IPS DF 6.9 (cell line): Measurements from ENCODE around the gene TLR7.

Source experiments
- DNase-seq: peaks from one replicate; pipeline ENCODE4 v3.0.0-alpha.2; 2013; ENCODE audit warnings: low read depth, low spot score
- H3K27ac ChIP-seq: one replicate; pipeline ENCODE4 v1.5.1; 2013; ENCODE audit warnings: low read length, control low read depth
- H3K27me3 ChIP-seq: 2 replicates; pipeline ENCODE4 v1.6.1; 2013; ENCODE audit warnings: mild to moderate bottlenecking, low read length; ENCODE audit not compliant: control insufficient read depth, insufficient read depth
- H3K36me3 ChIP-seq: 2 replicates; pipeline ENCODE4 v1.6.1; 2013; ENCODE audit warnings: low read length; ENCODE audit not compliant: control insufficient read depth, insufficient read depth
- H3K4me1 ChIP-seq: 2 replicates; pipeline ENCODE4 v1.6.1; 2013; ENCODE audit warnings: low read length; ENCODE audit not compliant: control insufficient read depth, insufficient read depth
- H3K4me3 ChIP-seq: 2 replicates; pipeline ENCODE4 v1.5.1; 2013; ENCODE audit warnings: mild to moderate bottlenecking, low read length
- H3K9me3 ChIP-seq: 2 replicates; pipeline ENCODE4 v1.6.1; 2013; ENCODE audit warnings: low read length, inconsistent platforms; ENCODE audit not compliant: control insufficient read depth, insufficient read depth
- WGBS: extraction: QIAGEN DNeasy Blood & Tissue Kit; methylation state at CpG from one replicate; pipeline ENCODE4 v1.1.7; 2013; ENCODE audit warnings: mixed read lengths, missing lambda C conversion rate; ENCODE audit not compliant: insufficient read length, insufficient coverage; 5-methylcytosine and 5-hydroxymethylcytosine counted together

TLR7 gene

GRCh38 chrX:12887767-12888166 lies 20.9 kb downstream of the TLR7 start:
- no peaks in the 10 kb centered on the region for H3K36me3 ChIP-seq
- no peaks in the 10 kb centered on the region for H3K27me3 ChIP-seq
- no CpG with 5 or more reads among the region's 3 CpGs for WGBS
- DNase-seq: no peak
- no peaks in the 10 kb centered on the region for H3K4me1 ChIP-seq
- H3K9me3 ChIP-seq: no peaks in the 10 kb centered on the region
- H3K27ac ChIP-seq: no peak overlapping the region
- no peak overlapping the region for H3K4me3 ChIP-seq

DNA sequence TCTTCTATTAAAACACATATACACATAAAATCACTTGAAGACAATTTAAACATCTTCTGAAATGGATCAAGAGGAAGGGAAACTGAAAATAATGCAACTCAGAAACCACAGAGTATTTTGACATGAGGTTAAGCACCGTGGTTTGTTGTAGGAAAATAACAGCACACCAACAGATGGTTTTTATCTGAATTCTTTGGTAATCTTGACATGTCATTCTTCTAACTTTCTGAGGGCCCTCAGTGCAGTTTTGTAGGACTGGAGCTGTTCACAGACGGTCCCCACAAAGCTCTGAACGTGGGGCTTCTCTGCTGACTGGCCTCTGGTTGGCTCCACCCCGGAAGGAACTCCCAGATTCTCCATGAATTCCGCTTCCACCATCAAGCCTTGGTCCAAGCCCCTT lies 23.6 kb downstream of the TLR7 start:
- Histone ChIP-seq H3K27me3 (no peaks in the 10 kb centered on the region), H3K9me3 (no peaks in the 10 kb centered on the region), H3K4me3 (no peak overlapping the region), H3K4me1 (no peaks in the 10 kb centered on the region), H3K27ac (no peak overlapping the region), H3K36me3 (no peaks in the 10 kb centered on the region)
- no peak for DNase-seq
- no CpG with 5 or more reads among the region's 5 CpGs for WGBS

DNA sequence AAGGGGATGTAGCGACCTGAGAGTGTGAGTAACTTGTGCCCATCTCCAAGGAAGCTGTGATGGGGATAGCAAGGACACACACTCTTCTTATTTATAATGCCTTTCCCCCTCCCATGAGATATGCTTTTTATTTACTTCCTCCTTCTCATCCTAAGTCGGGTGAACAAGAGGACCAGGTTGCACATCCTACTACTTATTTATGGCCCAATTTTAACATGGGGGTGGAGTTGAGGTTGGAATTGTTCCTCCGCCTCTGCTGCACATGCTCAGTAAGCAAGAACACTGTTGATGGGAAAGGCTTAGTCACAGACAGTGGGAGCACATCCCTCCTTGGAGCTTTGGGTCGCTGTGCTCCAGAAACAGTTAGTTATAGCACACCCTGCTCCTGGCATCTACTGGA lies 24.3 kb downstream of the TLR7 start:
- Histone ChIP-seq H3K4me1 (no peaks in the 10 kb centered on the region), H3K4me3 (no peak overlapping the region), H3K27me3 (no peaks in the 10 kb centered on the region), H3K36me3 (no peaks in the 10 kb centered on the region), H3K9me3 (no peaks in the 10 kb centered on the region), H3K27ac (no peak overlapping the region)
- no CpG with 5 or more reads among the region's 4 CpGs for WGBS
- DNase-seq: no peak

GRCh38 chrX:12891915-12892506 lies 25.1 kb downstream of the TLR7 start:
- Histone ChIP-seq H3K4me3 (no peak overlapping the region), H3K27me3 (no peaks in the 10 kb centered on the region), H3K36me3 (no peaks in the 10 kb centered on the region), H3K4me1 (no peaks in the 10 kb centered on the region), H3K27ac (no peak overlapping the region), H3K9me3 (no peaks in the 10 kb centered on the region)
- no CpG with 5 or more reads among the region's 2 CpGs for WGBS
- DNase-seq: no peak

DNA sequence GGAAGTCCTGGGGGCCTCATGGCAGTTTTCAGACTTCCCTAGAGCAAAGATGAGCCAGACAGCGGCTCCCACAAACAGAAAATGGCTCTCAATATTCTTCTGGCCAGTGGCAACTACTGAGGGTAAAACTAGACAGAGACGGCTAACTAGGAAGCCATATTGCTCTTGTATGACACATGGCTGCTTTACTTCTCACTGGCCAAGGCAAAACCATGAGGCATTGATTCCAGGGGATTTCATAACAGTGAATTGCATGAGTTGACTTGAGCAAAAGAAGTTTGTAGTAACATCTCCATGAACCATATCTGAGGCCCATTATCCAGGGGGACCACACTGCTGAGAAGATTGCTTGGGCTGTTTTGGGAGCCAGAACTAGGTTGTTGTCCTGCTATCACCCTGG lies 25.8 kb downstream of the TLR7 start:
- DNase-seq: no peak
- H3K4me3 ChIP-seq: no peak overlapping the region
- no CpG with 5 or more reads among the region's 2 CpGs for WGBS
- no peaks in the 10 kb centered on the region for H3K4me1 ChIP-seq
- no peak overlapping the region for H3K27ac ChIP-seq
- no peaks in the 10 kb centered on the region for H3K36me3 ChIP-seq
- no peaks in the 10 kb centered on the region for H3K27me3 ChIP-seq
- H3K9me3 ChIP-seq: no peaks in the 10 kb centered on the region

DNA sequence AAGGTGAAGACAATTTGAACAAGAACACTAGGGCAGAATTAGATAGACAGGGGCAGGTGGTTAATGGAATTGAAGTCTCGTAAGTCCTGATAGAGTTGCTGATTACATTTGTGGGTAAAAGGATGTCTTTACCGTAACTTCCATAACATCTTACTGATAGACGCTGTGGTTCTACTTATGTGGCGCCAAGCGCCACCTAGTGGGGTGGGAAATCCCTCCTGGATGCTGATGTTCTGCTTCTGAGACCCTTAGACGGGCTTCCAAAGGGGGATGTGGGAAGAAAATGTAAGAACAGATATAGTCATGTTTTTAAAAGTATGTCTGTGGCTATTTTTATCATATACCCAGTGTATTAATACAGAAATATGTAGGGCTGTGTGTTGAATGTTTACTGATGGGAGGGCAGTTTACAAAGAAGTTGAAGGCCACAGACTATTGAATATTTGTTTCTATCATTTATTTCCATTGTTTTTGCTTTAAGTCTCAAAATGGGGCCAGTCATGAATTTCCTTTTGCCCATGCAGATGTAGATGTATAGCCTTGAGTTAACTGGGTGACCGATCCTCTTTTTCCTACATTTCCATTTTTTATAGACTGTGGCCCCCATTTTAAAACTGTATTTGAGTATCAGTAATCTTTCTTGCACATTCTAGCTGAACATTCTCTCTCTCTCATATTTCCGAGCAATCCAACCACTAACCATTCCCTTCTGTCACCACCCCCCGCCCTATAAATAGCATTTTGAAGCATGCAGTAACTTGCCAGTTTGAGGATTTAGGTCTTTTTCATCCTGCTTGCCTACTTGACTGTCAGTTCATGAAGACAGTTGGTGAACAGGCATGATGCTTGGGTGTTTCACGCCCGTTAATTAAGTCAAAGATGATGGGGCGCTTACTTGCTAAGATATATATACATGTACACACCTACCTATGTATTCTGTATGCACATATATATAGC lies 27.5 kb downstream of the TLR7 start:
- Histone ChIP-seq H3K9me3 (no peaks in the 10 kb centered on the region), H3K36me3 (no peaks in the 10 kb centered on the region), H3K27me3 (no peaks in the 10 kb centered on the region), H3K27ac (no peak overlapping the region), H3K4me3 (no peak overlapping the region), H3K4me1 (no peaks in the 10 kb centered on the region)
- no peak for DNase-seq
- WGBS: no CpG with 5 or more reads among the region's 12 CpGs

DNA sequence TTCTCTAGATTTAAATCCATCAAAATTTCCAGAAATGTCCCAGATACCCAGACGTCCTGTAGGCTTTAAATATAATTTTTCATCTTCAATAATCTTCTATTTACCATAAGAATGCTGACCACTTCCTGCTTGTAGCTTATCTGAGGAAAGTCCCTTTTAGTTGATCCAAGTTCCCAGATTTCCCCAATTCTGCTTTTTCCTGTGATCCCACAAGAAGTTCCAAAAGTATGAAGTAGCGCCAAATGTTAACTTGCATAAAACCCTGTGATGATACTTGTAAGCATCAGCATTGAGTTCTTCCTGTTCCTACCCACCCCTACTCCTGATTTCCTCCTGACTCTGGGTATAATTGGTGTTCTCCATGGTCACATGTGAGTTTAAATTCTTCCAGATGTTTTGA lies 29.0 kb downstream of the TLR7 start:
- no CpG with 5 or more reads among the region's 2 CpGs for WGBS
- no peak for DNase-seq
- Histone ChIP-seq H3K9me3 (no peaks in the 10 kb centered on the region), H3K27ac (no peak overlapping the region), H3K4me3 (no peak overlapping the region), H3K4me1 (no peaks in the 10 kb centered on the region), H3K27me3 (no peaks in the 10 kb centered on the region), H3K36me3 (no peaks in the 10 kb centered on the region)

- Histone ChIP-seq H3K36me3 (no peaks in the 10 kb centered on the region), H3K27ac (no peak overlapping the region), H3K4me3 (no peak overlapping the region), H3K9me3 (no peaks in the 10 kb centered on the region), H3K27me3 (no peaks in the 10 kb centered on the region), H3K4me1 (no peaks in the 10 kb centered on the region)
- DNase-seq: no peak
- WGBS: no CpG with 5 or more reads among the region's 4 CpGs
Observed at GRCh38 chrX:12896935-12897334, 30.1 kb downstream of the TLR7 start.

- no peaks in the 10 kb centered on the region for H3K9me3 ChIP-seq
- DNase-seq: no peak
- no peaks in the 10 kb centered on the region for H3K36me3 ChIP-seq
- H3K4me1 ChIP-seq: no peaks in the 10 kb centered on the region
- no peaks in the 10 kb centered on the region for H3K27me3 ChIP-seq
- H3K4me3 ChIP-seq: no peak overlapping the region
- no peak overlapping the region for H3K27ac ChIP-seq
- no CpG with 5 or more reads among the region's 5 CpGs for WGBS
Observed at GRCh38 chrX:12898073-12898472, 31.2 kb downstream of the TLR7 start.

- DNase-seq: no peak
- H3K4me1 ChIP-seq: no peaks in the 10 kb centered on the region
- no peaks in the 10 kb centered on the region for H3K36me3 ChIP-seq
- no peak overlapping the region for H3K27ac ChIP-seq
- H3K27me3 ChIP-seq: no peaks in the 10 kb centered on the region
- H3K9me3 ChIP-seq: no peaks in the 10 kb centered on the region
- H3K4me3 ChIP-seq: no peak overlapping the region
- WGBS: no CpG with 5 or more reads among the region's 7 CpGs
Observed at GRCh38 chrX:12899506-12899905, 32.6 kb downstream of the TLR7 start.
